Sigmoid colon (tissue), 7 donors: Measurements from ENCODE around the gene UBE3B. TPM values are rescaled to one million over a fixed set of nuclear protein-coding genes. Genes with fewer than 3 reads are reported as not detected.

Experiments used
- DNase-seq: peaks from one replicate; pipeline ENCODE4 v3.0.0-alpha.2; 2019
- H3K27ac ChIP-seq, 4 donors: fragments of 200-600 bp; sonication (generic); one replicate each; pipeline ENCODE4 v1.5.1; 2016 to 2019; ENCODE audit warnings: mild to moderate bottlenecking in 1 of 4
- H3K27me3 ChIP-seq, 3 donors: fragments of 200-600 bp; sonication (generic); one replicate each; pipeline ENCODE4 v1.5.1; 2019; ENCODE audit warnings: mild to moderate bottlenecking in 1 of 3
- H3K36me3 ChIP-seq, 4 donors: fragments of 200-600 bp; sonication (generic); one replicate each; pipeline ENCODE4 v1.5.1; 2016 to 2019
- H3K4me1 ChIP-seq, 4 donors: fragments of 200-600 bp; sonication (generic); one replicate each; pipeline ENCODE4 v1.5.1; 2017 to 2019
- H3K4me3 ChIP-seq, 4 donors: fragments of 200-600 bp; sonication (generic); one replicate each; pipeline ENCODE4 v1.5.1; 2017 to 2019; ENCODE audit warnings: mild to moderate bottlenecking in 2 of 4, moderate library complexity in 1 of 4
- H3K9me3 ChIP-seq, 4 donors: fragments of 200-600 bp in 3 of 4; sonication (generic) in 3 of 4; one replicate each; pipeline versions ENCODE4 v1.5.1 to v1.6.1; 2013 to 2019
- CTCF ChIP-seq, 4 experiments: fragments of 450-650 bp in 3 of 4; fragments of 200-600 bp in 1 of 4; IDR thresholded peaks; one replicate each; pipeline ENCODE4 v1.5.1; 2016 to 2019; ENCODE audit warnings: antibody characterized with exemption in 4 of 4, mild to moderate bottlenecking in 3 of 4, moderate library complexity in 2 of 4
- EP300 ChIP-seq, 4 donors: sonication (generic); formaldehyde crosslinking; IDR thresholded peaks; one replicate each; pipeline ENCODE4 v1.6.1; 2017; ENCODE audit warnings: antibody characterized with exemption in 4 of 4
- POLR2A ChIP-seq, 2 donors: fragments of 450-650 bp; IDR thresholded peaks; one replicate each; pipeline ENCODE4 v1.6.1; 2016; ENCODE audit warnings: antibody characterized with exemption in 2 of 2, mild to moderate bottlenecking in 2 of 2, moderate library complexity in 2 of 2
- POLR2AphosphoS5 ChIP-seq, 4 donors: sonication (generic); formaldehyde crosslinking; IDR thresholded peaks; one replicate each; pipeline ENCODE4 v1.6.1; 2017; ENCODE audit warnings: antibody characterized with exemption in 4 of 4
- WGBS, 2 donors: extraction: QIAGEN DNeasy Blood & Tissue Kit; methylation state at CpG; one replicate each; pipeline ENCODE4 v1.1.7; 2013; 5-methylcytosine and 5-hydroxymethylcytosine counted together
- intact Hi-C: fragments of 100-400 bp; cut with DNase I; formaldehyde crosslinking; loops from one replicate; pipeline ENCODE4 v1.15.1; 2023
- polyA plus RNA-seq, 3 donors: library from polyadenylated mRNA; stranded (reverse); fragments of 200-250 nt; gene quantifications; one replicate each; pipeline ENCODE4 v1.2.3, GENCODE V29; 2013
- total RNA-seq, 4 donors: library from RNA; depleted of rRNA; stranded (reverse); fragments of >200 nt; gene quantifications; one replicate each; pipeline ENCODE4 v1.1.0, GENCODE V29; 2016
- donor health status: healthy with polysubstance abuse.
- donor health status: Bipolar disorder and iron deficiency.
- donor health status: healthy.

The UBE3B gene
- total and polyA plus RNA-seq, 7 donors: 15.3 to 67.7 (median 48.4) TPM

- intact Hi-C loops: no loop called here
- no peak overlapping the region for H3K27ac ChIP-seq
- H3K36me3 ChIP-seq: peaks cover 34 to 54% (median 37%) of the 10 kb centered on the region in 4 donors
- H3K9me3 ChIP-seq: no peaks in the 10 kb centered on the region
- no peak for DNase-seq
- TF ChIP-seq POLR2A (IDR thresholded peaks at IDR 0.05) (no peak), EP300 (IDR thresholded peaks at IDR 0.05) (no peak)
- H3K27me3 ChIP-seq: no peaks in the 10 kb centered on the region
- H3K4me3 ChIP-seq: no peak overlapping the region
- WGBS, 2 donors: 94 to 97% methylated on average over 1 of the region's 1 CpG
- peaks cover 0 to 19% (median 17%) of the 10 kb centered on the region in 4 donors for H3K4me1 ChIP-seq
Observed at GRCh38 chr12:109481863-109482262, 4.4 kb downstream of the UBE3B start.

- no peaks in the 10 kb centered on the region for H3K9me3 ChIP-seq
- no peak overlapping the region for H3K27ac ChIP-seq
- H3K4me3 ChIP-seq: no peak overlapping the region
- peaks cover 41 to 61% (median 44%) of the 10 kb centered on the region in 4 donors for H3K36me3 ChIP-seq
- TF ChIP-seq CTCF (IDR thresholded peaks at IDR 0.05): no peak
- TF ChIP-seq POLR2AphosphoS5 (IDR thresholded peaks at IDR 0.05): no peak
- TF ChIP-seq POLR2A (IDR thresholded peaks at IDR 0.05): no peak
- TF ChIP-seq EP300 (IDR thresholded peaks at IDR 0.05): no peak
- no peaks in the 10 kb centered on the region for H3K27me3 ChIP-seq
- intact Hi-C loops: no loop called here
- WGBS, 2 donors: 94 to 97% methylated on average over 2 of the region's 2 CpGs
- H3K4me1 ChIP-seq: peaks cover 0 to 19% (median 17%) of the 10 kb centered on the region in 4 donors
- no peak for DNase-seq
Observed at GRCh38 chr12:109482491-109482890, 5.1 kb downstream of the UBE3B start.

- no peak for TF ChIP-seq EP300 (IDR thresholded peaks at IDR 0.05)
- no peak for TF ChIP-seq POLR2A (IDR thresholded peaks at IDR 0.05)
- no peak for TF ChIP-seq CTCF (IDR thresholded peaks at IDR 0.05)
- no peak for TF ChIP-seq POLR2AphosphoS5 (IDR thresholded peaks at IDR 0.05)
- Histone ChIP-seq H3K36me3 (peaks cover 45 to 65% (median 48%) of the 10 kb centered on the region in 4 donors), H3K9me3 (no peaks in the 10 kb centered on the region), H3K27me3 (no peaks in the 10 kb centered on the region), H3K27ac (no peak overlapping the region), H3K4me1 (peaks cover 0 to 19% (median 17%) of the 10 kb centered on the region in 4 donors), H3K4me3 (no peak overlapping the region)
- DNase-seq: no peak
- intact Hi-C loops: no loop called here
- 59 to 86% methylated on average over 2 of the region's 2 CpGs for WGBS, 2 donors
Observed at GRCh38 chr12:109482894-109483293, 5.5 kb downstream of the UBE3B start.

GRCh38 chr12:109483346-109483745, 5.9 kb downstream of the UBE3B start:
- DNase-seq: no peak
- H3K27me3 ChIP-seq: no peaks in the 10 kb centered on the region
- no peak overlapping the region for H3K4me3 ChIP-seq
- peaks cover 0 to 16% (median 13%) of the 10 kb centered on the region in 4 donors for H3K4me1 ChIP-seq
- no peak for TF ChIP-seq POLR2AphosphoS5 (IDR thresholded peaks at IDR 0.05)
- TF ChIP-seq CTCF (IDR thresholded peaks at IDR 0.05): no peak
- no peak for TF ChIP-seq EP300 (IDR thresholded peaks at IDR 0.05)
- intact Hi-C loops: no loop called here
- peaks cover 49 to 69% (median 52%) of the 10 kb centered on the region in 4 donors for H3K36me3 ChIP-seq
- H3K9me3 ChIP-seq: no peaks in the 10 kb centered on the region
- H3K27ac ChIP-seq: no peak overlapping the region
- 95 to 96% methylated on average over 11 of the region's 11 CpGs for WGBS, 2 donors

GRCh38 chr12:109485201-109485600, 7.8 kb downstream of the UBE3B start:
- Histone ChIP-seq H3K27me3 (no peaks in the 10 kb centered on the region), H3K27ac (no peak overlapping the region), H3K36me3 (peaks cover 60 to 88% (median 70%) of the 10 kb centered on the region in 4 donors), H3K4me1 (no peaks in the 10 kb centered on the region), H3K9me3 (no peaks in the 10 kb centered on the region), H3K4me3 (no peak overlapping the region)
- TF ChIP-seq POLR2A (IDR thresholded peaks at IDR 0.05) (no peak), POLR2AphosphoS5 (IDR thresholded peaks at IDR 0.05) (no peak), EP300 (IDR thresholded peaks at IDR 0.05) (no peak), CTCF (IDR thresholded peaks at IDR 0.05) (no peak)
- intact Hi-C loops: no loop called here
- WGBS, 2 donors: 85 to 98% methylated on average over 4 of the region's 4 CpGs
- DNase-seq: no peak
